Measurements from ENCODE around the gene ZBTB33.

- no peak for TF ChIP-seq CTCF (conservative IDR thresholded peaks at IDR 0.05; ENCODE audit: low read length)
- no peak for TF ChIP-seq EZH2phosphoT487 (IDR thresholded peaks at IDR 0.05; ENCODE audit: borderline replicate concordance)
These were observed 24.3 kb downstream of the ZBTB33 start for GRCh38 chrX:120274958-120275357.

All from Loucy (cell line).